ENCODE results near the gene MYPOP. TPM values are rescaled to one million over a fixed set of nuclear protein-coding genes. Genes with fewer than 3 reads are reported as not detected.
A peak's percentile ranks its signal among the peaks of the same experiment; 100 is the strongest.

Gene MYPOP
- total and polyA plus RNA-seq, 2 of the 13 experiments (the other 11 are each of a cell fraction or from before 2014, with no cell fraction given): 2.3 to 2.7 TPM

GRCh38 chr19:45863335-45863839 lies 39.0 kb downstream of the MYPOP start (continued):
- no peak for TF ChIP-seq RFXAP (CRISPR knock-in tag; IDR thresholded peaks at IDR 0.05; ENCODE audit: borderline replicate concordance)
- TF ChIP-seq, protein P1, sequence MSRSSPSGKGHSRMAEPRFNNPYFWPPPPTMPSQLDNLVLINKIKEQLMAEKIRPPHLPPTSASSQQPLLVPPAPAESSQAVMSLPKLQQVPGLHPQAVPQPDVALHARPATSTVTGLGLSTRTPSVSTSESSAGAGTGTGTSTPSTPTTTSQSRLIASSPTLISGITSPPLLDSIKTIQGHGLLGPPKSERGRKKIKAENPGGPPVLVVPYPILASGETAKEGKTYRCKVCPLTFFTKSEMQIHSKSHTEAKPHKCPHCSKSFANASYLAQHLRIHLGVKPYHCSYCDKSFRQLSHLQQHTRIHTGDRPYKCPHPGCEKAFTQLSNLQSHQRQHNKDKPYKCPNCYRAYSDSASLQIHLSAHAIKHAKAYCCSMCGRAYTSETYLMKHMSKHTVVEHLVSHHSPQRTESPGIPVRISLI (CRISPR knock-in tag; IDR thresholded peaks at IDR 0.05; ENCODE audit: borderline replicate concordance): no peak
- TF ChIP-seq ZNF674 (CRISPR knock-in tag; IDR thresholded peaks at IDR 0.05; ENCODE audit: low read depth): 0 out of 2 replicates have a peak, but pooled peaks have one; percentile 67
- no peak for TF ChIP-seq AGO2 (optimal IDR thresholded peaks at IDR 0.05; ENCODE audit: low read depth, low read length)
- TF ChIP-seq SALL2 (CRISPR knock-in tag; IDR thresholded peaks at IDR 0.05): no peak
- no peak for TF ChIP-seq ZNF124 (CRISPR knock-in tag; IDR thresholded peaks at IDR 0.05)
- TF ChIP-seq, protein P2, sequence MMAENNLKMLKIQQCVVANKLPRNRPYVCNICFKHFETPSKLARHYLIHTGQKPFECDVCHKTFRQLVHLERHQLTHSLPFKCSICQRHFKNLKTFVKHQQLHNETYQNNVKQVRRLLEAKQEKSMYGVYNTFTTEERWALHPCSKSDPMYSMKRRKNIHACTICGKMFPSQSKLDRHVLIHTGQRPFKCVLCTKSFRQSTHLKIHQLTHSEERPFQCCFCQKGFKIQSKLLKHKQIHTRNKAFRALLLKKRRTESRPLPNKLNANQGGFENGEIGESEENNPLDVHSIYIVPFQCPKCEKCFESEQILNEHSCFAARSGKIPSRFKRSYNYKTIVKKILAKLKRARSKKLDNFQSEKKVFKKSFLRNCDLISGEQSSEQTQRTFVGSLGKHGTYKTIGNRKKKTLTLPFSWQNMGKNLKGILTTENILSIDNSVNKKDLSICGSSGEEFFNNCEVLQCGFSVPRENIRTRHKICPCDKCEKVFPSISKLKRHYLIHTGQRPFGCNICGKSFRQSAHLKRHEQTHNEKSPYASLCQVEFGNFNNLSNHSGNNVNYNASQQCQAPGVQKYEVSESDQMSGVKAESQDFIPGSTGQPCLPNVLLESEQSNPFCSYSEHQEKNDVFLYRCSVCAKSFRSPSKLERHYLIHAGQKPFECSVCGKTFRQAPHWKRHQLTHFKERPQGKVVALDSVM (CRISPR knock-in tag; IDR thresholded peaks at IDR 0.05): peak; percentile 64; the same call in 1 of the 2 replicates
- peak in 1 of 2 experiments; percentile 3; a peak in 1 of 4 replicates for TF ChIP-seq HMGXB4 (CRISPR knock-in tag; IDR thresholded peaks at IDR 0.05; ENCODE audit: borderline replicate concordance in 1 of 2, low read depth in 1 of 2)
- TF ChIP-seq, protein P3, sequence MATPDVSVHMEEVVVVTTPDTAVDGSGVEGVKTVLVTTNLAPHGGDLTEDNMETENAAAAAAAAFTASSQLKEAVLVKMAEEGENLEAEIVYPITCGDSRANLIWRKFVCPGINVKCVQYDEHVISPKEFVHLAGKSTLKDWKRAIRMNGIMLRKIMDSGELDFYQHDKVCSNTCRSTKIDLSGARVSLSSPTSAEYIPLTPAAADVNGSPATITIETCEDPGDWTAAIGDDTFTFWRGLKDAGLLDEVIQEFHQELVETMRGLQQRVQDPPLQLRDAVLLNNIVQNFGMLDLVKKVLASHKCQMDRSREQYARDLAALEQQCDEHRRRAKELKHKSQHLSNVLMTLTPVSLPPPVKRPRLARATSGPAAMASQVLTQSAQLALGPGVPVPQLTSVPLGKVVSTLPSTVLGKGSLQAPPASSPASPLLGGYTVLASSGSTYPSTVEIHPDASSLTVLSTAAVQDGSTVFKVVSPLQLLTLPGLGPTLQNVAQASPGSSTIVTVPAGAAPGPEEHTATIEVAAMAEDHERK (CRISPR knock-in tag; IDR thresholded peaks at IDR 0.05; ENCODE audit: low read depth): no peak
- TF ChIP-seq, protein P4, sequence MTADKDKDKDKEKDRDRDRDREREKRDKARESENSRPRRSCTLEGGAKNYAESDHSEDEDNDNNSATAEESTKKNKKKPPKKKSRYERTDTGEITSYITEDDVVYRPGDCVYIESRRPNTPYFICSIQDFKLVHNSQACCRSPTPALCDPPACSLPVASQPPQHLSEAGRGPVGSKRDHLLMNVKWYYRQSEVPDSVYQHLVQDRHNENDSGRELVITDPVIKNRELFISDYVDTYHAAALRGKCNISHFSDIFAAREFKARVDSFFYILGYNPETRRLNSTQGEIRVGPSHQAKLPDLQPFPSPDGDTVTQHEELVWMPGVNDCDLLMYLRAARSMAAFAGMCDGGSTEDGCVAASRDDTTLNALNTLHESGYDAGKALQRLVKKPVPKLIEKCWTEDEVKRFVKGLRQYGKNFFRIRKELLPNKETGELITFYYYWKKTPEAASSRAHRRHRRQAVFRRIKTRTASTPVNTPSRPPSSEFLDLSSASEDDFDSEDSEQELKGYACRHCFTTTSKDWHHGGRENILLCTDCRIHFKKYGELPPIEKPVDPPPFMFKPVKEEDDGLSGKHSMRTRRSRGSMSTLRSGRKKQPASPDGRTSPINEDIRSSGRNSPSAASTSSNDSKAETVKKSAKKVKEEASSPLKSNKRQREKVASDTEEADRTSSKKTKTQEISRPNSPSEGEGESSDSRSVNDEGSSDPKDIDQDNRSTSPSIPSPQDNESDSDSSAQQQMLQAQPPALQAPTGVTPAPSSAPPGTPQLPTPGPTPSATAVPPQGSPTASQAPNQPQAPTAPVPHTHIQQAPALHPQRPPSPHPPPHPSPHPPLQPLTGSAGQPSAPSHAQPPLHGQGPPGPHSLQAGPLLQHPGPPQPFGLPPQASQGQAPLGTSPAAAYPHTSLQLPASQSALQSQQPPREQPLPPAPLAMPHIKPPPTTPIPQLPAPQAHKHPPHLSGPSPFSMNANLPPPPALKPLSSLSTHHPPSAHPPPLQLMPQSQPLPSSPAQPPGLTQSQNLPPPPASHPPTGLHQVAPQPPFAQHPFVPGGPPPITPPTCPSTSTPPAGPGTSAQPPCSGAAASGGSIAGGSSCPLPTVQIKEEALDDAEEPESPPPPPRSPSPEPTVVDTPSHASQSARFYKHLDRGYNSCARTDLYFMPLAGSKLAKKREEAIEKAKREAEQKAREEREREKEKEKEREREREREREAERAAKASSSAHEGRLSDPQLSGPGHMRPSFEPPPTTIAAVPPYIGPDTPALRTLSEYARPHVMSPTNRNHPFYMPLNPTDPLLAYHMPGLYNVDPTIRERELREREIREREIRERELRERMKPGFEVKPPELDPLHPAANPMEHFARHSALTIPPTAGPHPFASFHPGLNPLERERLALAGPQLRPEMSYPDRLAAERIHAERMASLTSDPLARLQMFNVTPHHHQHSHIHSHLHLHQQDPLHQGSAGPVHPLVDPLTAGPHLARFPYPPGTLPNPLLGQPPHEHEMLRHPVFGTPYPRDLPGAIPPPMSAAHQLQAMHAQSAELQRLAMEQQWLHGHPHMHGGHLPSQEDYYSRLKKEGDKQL (CRISPR knock-in tag; IDR thresholded peaks at IDR 0.05; ENCODE audit: low read depth): no peak
- TF ChIP-seq ZNF766 (CRISPR knock-in tag; IDR thresholded peaks at IDR 0.05; ENCODE audit: borderline replicate concordance): no peak; the same call in 1 of the 2 replicates
- no peak for TF ChIP-seq HHEX (CRISPR knock-in tag; IDR thresholded peaks at IDR 0.05)
- no peak for TF ChIP-seq CEBPG (CRISPR knock-in tag; IDR thresholded peaks at IDR 0.05)
- TF ChIP-seq KDM2A (CRISPR knock-in tag; IDR thresholded peaks at IDR 0.05; ENCODE audit: borderline replicate concordance, low read depth): peak; percentile 12; the same call in 1 of the 2 replicates
- TF ChIP-seq MTF2 (CRISPR knock-in tag; IDR thresholded peaks at IDR 0.05; ENCODE audit: borderline replicate concordance): no peak
- no peak for TF ChIP-seq ZKSCAN1 (IDR thresholded peaks at IDR 0.05; ENCODE audit: low read length)
- no peak for TF ChIP-seq NBN (conservative IDR thresholded peaks at IDR 0.05)
- no peak for TF ChIP-seq SRSF9 (IDR thresholded peaks at IDR 0.05; ENCODE audit: borderline replicate concordance, insufficient read depth, low read depth, low read length, poor library complexity, severe bottlenecking)
